Measurements from ENCODE around the gene RAP1GAP2. TPM values are rescaled to one million over a fixed set of nuclear protein-coding genes. Genes with fewer than 3 reads are reported as not detected.
A peak's percentile ranks its signal among the peaks of the same experiment; 100 is the strongest.

The RAP1GAP2 gene
- total RNA-seq, 1 experiment from 2014 or later: 72.8 TPM

- TF ChIP-seq ZNF532 (CRISPR knock-in tag; IDR thresholded peaks at IDR 0.05; ENCODE audit: borderline replicate concordance) (no peak), TEAD1 (CRISPR knock-in tag; IDR thresholded peaks at IDR 0.05) (no peak), ELF4 (CRISPR knock-in tag; IDR thresholded peaks at IDR 0.05; ENCODE audit: low read depth) (no peak), HMGA2 (CRISPR knock-in tag; IDR thresholded peaks at IDR 0.05) (no peak), AR (CRISPR knock-in tag; IDR thresholded peaks at IDR 0.05) (no peak), ARID4B (CRISPR knock-in tag; IDR thresholded peaks at IDR 0.05; ENCODE audit: borderline replicate concordance) (no peak), ZNF263 (CRISPR knock-in tag; IDR thresholded peaks at IDR 0.05; ENCODE audit: low read depth) (no peak)
Observed at GRCh38 chr17:2792366-2793169, 3.7 kb upstream of the RAP1GAP2 start (continued).

- H3K27me3 Mint-ChIP-seq (ENCODE audit: low read depth): no peaks in the 10 kb centered on the region
- peaks cover 16% of the 10 kb centered on the region for H3K4me1 Mint-ChIP-seq
- no peak for DNase-seq (ENCODE audit: low spot score)
- no peak for ATAC-seq
- 0 out of 2 replicates have a peak overlapping the region, but pooled peaks have one; percentile 8 for H3K27ac Mint-ChIP-seq
- H3K9me3 Mint-ChIP-seq: no peaks in the 10 kb centered on the region
- ChIA-PET POLR2A (no interaction called here), CTCF (interaction anchor here (0.9 kb wide), 1 partner anchor 115 kb away, joined by 4 read pairs; no protein-coding TSS in a partner anchor)
- H3K4me3 Mint-ChIP-seq: no peak overlapping the region
- no peaks in the 10 kb centered on the region for H3K36me3 Mint-ChIP-seq
- TF ChIP-seq ZSCAN18 (CRISPR knock-in tag; IDR thresholded peaks at IDR 0.05): no peak
- no peak for TF ChIP-seq FOXP4 (CRISPR knock-in tag; IDR thresholded peaks at IDR 0.05)
- TF ChIP-seq JUN (CRISPR knock-in tag; IDR thresholded peaks at IDR 0.05): no peak
- TF ChIP-seq CDX4 (CRISPR knock-in tag; IDR thresholded peaks at IDR 0.05; ENCODE audit: borderline replicate concordance): no peak
- TF ChIP-seq ATF1 (CRISPR knock-in tag; IDR thresholded peaks at IDR 0.05): no peak
- no peak for TF ChIP-seq HMGA2 (CRISPR knock-in tag; IDR thresholded peaks at IDR 0.05)
Observed at GRCh38 chr17:2794111-2794803, 2.0 kb upstream of the RAP1GAP2 start.
